B cell (primary cell): ENCODE results near the gene TPO. TPM values are rescaled to one million over a fixed set of nuclear protein-coding genes. Genes with fewer than 3 reads are reported as not detected.

Experiments
- ATAC-seq: fragments of 200-7000 bp; cut with Tn5 transposase; one replicate; pipeline ENCODE4 v1.10.0; 2021; ENCODE audit warnings: low read depth, mild to moderate bottlenecking, moderate number of reproducible peaks, moderate library complexity
- CTCF ChIA-PET: fragments of 350-600 bp; sonication (Branson Sonifier 250); formaldehyde crosslinking; loops from one replicate; lab custom pipeline; 2021; ENCODE audit warnings: antibody characterized with exemption, inconsistent platforms; lab: Charles Lee
- POLR2A ChIA-PET: fragments of 350-600 bp; sonication (Branson Sonifier 250); formaldehyde crosslinking; loops from one replicate; lab custom pipeline; 2021; ENCODE audit warnings: antibody characterized with exemption; lab: Charles Lee
- DNase-seq: peaks from one replicate; pipeline ENCODE4 v3.0.0; 2013
- H2AFZ ChIP-seq: 2 replicates; pipeline ENCODE4 v1.6.1; 2012; ENCODE audit warnings: mild to moderate bottlenecking, low read depth, low read length; ENCODE audit not compliant: insufficient read depth, poor library complexity, severe bottlenecking
- H3K27ac ChIP-seq, 2 donors: 1 replicate in 1 of 2; 2 replicates in 1 of 2; pipeline ENCODE4 v1.5.1; 2012 to 2013; ENCODE audit warnings: low read length in 2 of 2, mild to moderate bottlenecking in 2 of 2, moderate library complexity in 1 of 2
- H3K27me3 ChIP-seq, 4 experiments: fragments of 200-600 bp in 1 of 4; sonication (generic) in 1 of 4; replicated peaks in 1 of 4; 1 replicate in 2 of 4; 2 replicates in 2 of 4; pipeline versions ENCODE4 v1.6.1 to v1.7.0; 2013 to 2016; ENCODE audit warnings: low read length in 3 of 4, mild to moderate bottlenecking in 2 of 4, mixed read lengths in 1 of 4, moderate library complexity in 1 of 4; ENCODE audit not compliant: insufficient read depth in 4 of 4, control insufficient read depth in 3 of 4; ENCODE audit errors: control extremely low read depth in 1 of 4
- H3K36me3 ChIP-seq, 2 experiments: replicated peaks in 1 of 2; 1 replicate in 1 of 2; 2 replicates in 1 of 2; pipeline versions ENCODE4 v1.6.1 to v1.7.1; 2013; ENCODE audit warnings: low read length in 1 of 2; ENCODE audit not compliant: insufficient read depth in 2 of 2, control insufficient read depth in 1 of 2; ENCODE audit errors: control extremely low read depth in 1 of 2, extremely low read depth in 1 of 2
- H3K4me1 ChIP-seq, 2 donors: fragments of 200-600 bp in 1 of 2; sonication (generic) in 1 of 2; 1 replicate in 1 of 2; 2 replicates in 1 of 2; pipeline versions ENCODE4 v1.5.1 to v1.6.1; 2013 to 2017; ENCODE audit warnings: low read length in 2 of 2; ENCODE audit not compliant: control insufficient read depth in 2 of 2, insufficient read depth in 2 of 2
- H3K4me2 ChIP-seq: replicated peaks from 2 replicates; pipeline ENCODE3; 2012; ENCODE audit warnings: mild to moderate bottlenecking, low read depth, low read length; ENCODE audit not compliant: poor library complexity, severe bottlenecking
- H3K4me3 ChIP-seq, 5 experiments: fragments of 200-600 bp in 1 of 5; sonication (generic) in 1 of 5; 1 replicate in 3 of 5; 2 replicates in 2 of 5; pipeline versions ENCODE4 v1.5.1 to v1.7.0; 2011 to 2016; ENCODE audit warnings: low read length in 4 of 5, mild to moderate bottlenecking in 4 of 5, low read depth in 2 of 5, control low read depth in 1 of 5, moderate library complexity in 1 of 5; ENCODE audit not compliant: insufficient read depth in 1 of 5; ENCODE audit errors: control extremely low read depth in 1 of 5, extremely low read depth in 1 of 5
- H3K79me2 ChIP-seq: fragments of 200-600 bp; sonication (generic); one replicate; pipeline ENCODE4 v1.6.0; 2016; ENCODE audit warnings: low read length; ENCODE audit not compliant: control insufficient read depth, insufficient read depth
- H3K9ac ChIP-seq: fragments of 200-600 bp; sonication (generic); 2 replicates; pipeline ENCODE4 v1.6.1; 2017; ENCODE audit warnings: mild to moderate bottlenecking, low read length, moderate library complexity
- H3K9me3 ChIP-seq, 3 donors: one replicate each; pipeline versions ENCODE4 v1.6.1 to v1.7.1; 2013; ENCODE audit warnings: low read length in 2 of 3; ENCODE audit not compliant: control insufficient read depth in 2 of 3, insufficient read depth in 1 of 3; ENCODE audit errors: control extremely low read depth in 1 of 3
- H4K20me1 ChIP-seq: 2 replicates; pipeline ENCODE4 v1.6.0; 2012; ENCODE audit warnings: mild to moderate bottlenecking, low read length; ENCODE audit not compliant: insufficient read depth, control insufficient read depth, poor library complexity, severe bottlenecking
- H3K27ac Mint-ChIP-seq: one replicate; pipeline ENCODE4 v1.8.0; 2021; ENCODE audit warnings: mixed read lengths
- H3K27me3 Mint-ChIP-seq: one replicate; pipeline ENCODE4 v1.8.0; 2021; ENCODE audit warnings: mixed read lengths
- H3K4me1 Mint-ChIP-seq: one replicate; pipeline ENCODE4 v1.8.0; 2021; ENCODE audit warnings: mixed read lengths
- H3K4me3 Mint-ChIP-seq: one replicate; pipeline ENCODE4 v1.8.0; 2021; ENCODE audit warnings: mixed read lengths
- H3K9me3 Mint-ChIP-seq: one replicate; pipeline ENCODE4 v1.8.0; 2022; ENCODE audit warnings: mixed read lengths; ENCODE audit not compliant: insufficient read depth
- CTCF ChIP-seq: fragments of 200-600 bp; IDR thresholded peaks from one replicate; pipeline ENCODE4 v1.8.0; 2022; ENCODE audit warnings: antibody characterized with exemption, mild to moderate bottlenecking
- EZH2 ChIP-seq: IDR thresholded peaks from 2 replicates; pipeline ENCODE4 v1.6.1; 2012; ENCODE audit warnings: borderline replicate concordance, low read depth, mild to moderate bottlenecking, moderate library complexity, low read length; ENCODE audit not compliant: insufficient read depth, poor library complexity, severe bottlenecking
- WGBS: methylation state at CpG from one replicate; pipeline ENCODE4 v1.1.5; 2013; ENCODE audit warnings: missing lambda C conversion rate; ENCODE audit not compliant: insufficient coverage; 5-methylcytosine and 5-hydroxymethylcytosine counted together
- intact Hi-C: fragments of 100-400 bp; cut with micrococcal nuclease; formaldehyde crosslinking; loops from one replicate; pipeline ENCODE4 v1.10.0; 2022
- polyA plus RNA-seq: library from polyadenylated mRNA; depleted of rRNA; stranded (reverse); fragments of >200 nt; gene quantifications from 2 replicates; pipeline ENCODE4 v1.2.3, GENCODE V29; 2012
- total RNA-seq, 2 donors: library from RNA; stranded (reverse); fragments of 120-200 nt in 1 of 2; gene quantifications; 1 replicate in 1 of 2; 2 replicates in 1 of 2; pipeline versions ENCODE4 v1.2.3 to v1.2.4, GENCODE V29; 2013 to 2022

Gene TPO
- total and polyA plus RNA-seq, 2 donors (not counting 1 experiment from before 2014, with no cell fraction given) = not detected

- Histone ChIP-seq H3K9me3 (peaks cover 0 to 6% (median 0%) of the 10 kb centered on the region in 3 donors), H3K79me2 (no peaks in the 10 kb centered on the region), H3K27ac (no peak overlapping the region), H3K4me3 (no peak overlapping the region), H3K4me2 (no peak overlapping the region), H3K36me3 (no peaks in the 10 kb centered on the region), H2AFZ (no peak overlapping the region), H4K20me1 (no peaks in the 10 kb centered on the region), H3K27me3 (peaks cover 0 to 27% (median 3%) of the 10 kb centered on the region in 4 experiments), H3K4me1 (no peaks in the 10 kb centered on the region), H3K9ac (no peak overlapping the region)
- CTCF ChIA-PET = no interaction called here
- no peak for DNase-seq
- no peak overlapping the region for H3K4me3 Mint-ChIP-seq
- no peak overlapping the region for H3K27ac Mint-ChIP-seq
- no peaks in the 10 kb centered on the region for H3K4me1 Mint-ChIP-seq
- peaks cover 3% of the 10 kb centered on the region for H3K9me3 Mint-ChIP-seq
- no peak for ATAC-seq
- peaks cover 14% of the 10 kb centered on the region for H3K27me3 Mint-ChIP-seq
- TF ChIP-seq EZH2 (no peak), CTCF (no peak)
- 92% methylated on average over 17 of the region's 17 CpGs for WGBS
- POLR2A ChIA-PET = no interaction called here
- intact Hi-C loops = no loop called here
Observed at GRCh38 chr2:1585635-1586034, 172.4 kb downstream of the TPO start.

DNA sequence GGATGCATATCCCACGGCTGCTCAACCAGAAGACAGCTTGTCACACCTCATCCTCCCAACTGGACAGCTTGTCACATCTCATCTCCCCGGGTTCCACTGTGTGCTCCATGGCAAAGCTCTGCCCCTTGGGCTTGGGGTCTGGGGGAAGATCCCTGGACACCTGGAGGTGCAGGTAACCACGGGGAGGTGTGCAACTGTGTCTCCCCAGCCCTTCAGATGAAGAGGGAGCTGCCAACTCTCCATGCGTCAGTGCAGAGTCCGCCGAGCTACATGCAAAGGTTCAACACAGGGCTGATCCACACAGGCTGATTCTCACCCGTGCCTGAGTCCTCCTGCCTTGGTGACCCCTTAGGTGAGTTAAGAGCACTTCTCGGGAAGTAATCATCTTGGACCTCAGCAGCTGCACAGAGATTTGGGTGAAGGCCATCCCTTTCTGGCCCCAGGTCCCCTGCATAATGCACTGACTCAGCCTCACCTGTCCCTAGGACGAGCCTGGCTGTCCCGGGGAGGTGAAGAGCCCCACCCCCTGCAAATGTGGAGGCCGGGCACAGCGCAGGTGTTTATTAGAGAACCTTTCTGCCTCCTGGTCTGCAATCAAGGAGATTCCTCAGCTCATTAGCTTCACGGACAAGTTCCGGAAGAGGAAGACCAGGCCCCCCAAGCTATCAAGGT lies 173.1 kb downstream of the TPO start:
- CTCF ChIA-PET = no interaction called here

More for the DNA sequence above, 173.1 kb downstream of the TPO start:
- Histone ChIP-seq H3K9me3 (peaks cover 0 to 13% (median 0%) of the 10 kb centered on the region in 3 donors), H3K27ac (no peak overlapping the region), H3K27me3 (peaks cover 0 to 34% (median 3%) of the 10 kb centered on the region in 4 experiments), H2AFZ (no peak overlapping the region), H4K20me1 (no peaks in the 10 kb centered on the region), H3K4me1 (no peaks in the 10 kb centered on the region), H3K36me3 (no peaks in the 10 kb centered on the region), H3K9ac (no peak overlapping the region), H3K79me2 (no peaks in the 10 kb centered on the region), H3K4me3 (no peak overlapping the region), H3K4me2 (no peak overlapping the region)
- Mint-ChIP-seq H3K4me3 (no peak overlapping the region), H3K27me3 (peaks cover 22% of the 10 kb centered on the region), H3K9me3 (peaks cover 3% of the 10 kb centered on the region), H3K4me1 (no peaks in the 10 kb centered on the region), H3K27ac (no peak overlapping the region)
- ATAC-seq (no peak), DNase-seq (no peak)
- TF ChIP-seq EZH2 (no peak), CTCF (no peak)
- POLR2A ChIA-PET = no interaction called here
- intact Hi-C loops = no loop called here
- WGBS = 82% methylated on average over 14 of the region's 14 CpGs
